GM04503 (cell line): ENCODE data around the gene KIAA1217.
A peak's percentile ranks its signal among the peaks of the same experiment; 100 is the strongest.
"Not testable (repeated sequence)": the region's sequence is repeated elsewhere in the genome, so short reads cannot be mapped to it uniquely, and the experiment has no call there.

ENCODE experiments used
- DNase-seq: peaks from one replicate; pipeline ENCODE4 v3.0.0-alpha.2; 2012; ENCODE audit warnings: low read depth

The KIAA1217 gene

GRCh38 chr10:24442234-24442633, 233.3 kb downstream of the KIAA1217 start:
- DNase-seq: no peak

DNA sequence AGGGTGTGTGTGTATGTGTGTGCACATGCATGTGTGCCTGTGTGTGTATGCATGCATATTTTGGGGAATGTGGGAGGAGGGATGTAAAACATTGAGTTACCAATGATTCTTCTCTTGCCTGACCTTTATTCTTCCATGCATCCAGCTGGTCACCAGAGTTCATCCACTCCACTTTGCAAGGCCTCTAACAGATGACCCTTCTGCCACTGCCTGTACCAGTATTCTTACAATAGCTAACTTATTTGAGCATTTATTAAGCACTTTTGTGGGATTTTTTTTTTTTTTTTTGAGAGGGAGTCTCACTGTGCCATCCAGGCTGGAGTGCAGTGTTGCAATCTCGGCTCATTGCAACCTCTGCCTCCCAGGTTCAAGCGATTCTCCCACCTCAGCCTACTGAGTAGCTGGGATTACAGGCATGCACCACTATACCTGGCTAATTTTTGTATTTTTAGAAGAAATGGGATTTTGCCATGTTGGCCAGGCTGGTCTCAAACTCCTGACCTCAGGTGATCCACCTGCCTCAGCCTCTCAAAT, 233.8 kb downstream of the KIAA1217 start:
- not testable (repeated sequence) for DNase-seq

DNA sequence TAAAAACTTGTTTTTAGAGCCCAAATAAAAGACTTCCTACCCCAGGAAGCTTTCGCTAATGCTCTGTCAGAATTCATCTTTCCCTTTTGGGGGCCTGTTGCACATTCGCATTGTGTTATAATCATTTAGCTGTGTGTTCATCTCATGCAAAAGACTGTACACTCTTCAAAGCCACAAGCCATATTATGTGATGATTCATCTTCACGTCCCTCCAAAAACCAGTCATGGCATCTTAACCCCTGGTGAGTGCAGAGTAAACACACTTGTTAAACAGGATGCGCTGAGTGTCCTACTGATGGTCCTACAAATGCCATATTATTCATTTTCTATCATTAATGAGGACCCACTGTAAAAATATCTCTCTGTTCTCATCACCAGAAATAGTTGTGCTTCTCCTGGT, 235.4 kb downstream of the KIAA1217 start:
- DNase-seq: peak; percentile 70

- not testable (repeated sequence) for DNase-seq
These were observed 237.0 kb downstream of the KIAA1217 start for GRCh38 chr10:24445958-24446357.

DNA sequence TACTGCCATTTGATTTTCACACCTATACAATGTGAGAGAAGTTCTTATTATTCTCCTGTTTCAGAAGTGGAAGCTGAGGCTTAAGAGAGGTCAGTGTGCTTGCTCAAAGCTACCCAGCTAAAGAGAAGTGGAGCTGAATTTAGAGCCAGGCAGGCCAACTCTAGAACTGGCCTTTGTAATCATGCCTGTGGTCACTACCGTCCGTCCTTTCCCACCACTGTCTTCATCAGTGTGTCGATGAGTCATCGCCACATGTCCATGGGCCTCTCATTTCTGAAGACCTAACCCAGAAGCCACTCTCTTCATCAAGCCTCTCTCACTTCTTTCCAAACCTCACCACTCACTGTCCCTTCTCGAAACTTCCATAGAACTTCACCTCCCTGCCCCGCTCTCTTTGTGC, 237.8 kb downstream of the KIAA1217 start:
- DNase-seq: peak; percentile 89

DNA sequence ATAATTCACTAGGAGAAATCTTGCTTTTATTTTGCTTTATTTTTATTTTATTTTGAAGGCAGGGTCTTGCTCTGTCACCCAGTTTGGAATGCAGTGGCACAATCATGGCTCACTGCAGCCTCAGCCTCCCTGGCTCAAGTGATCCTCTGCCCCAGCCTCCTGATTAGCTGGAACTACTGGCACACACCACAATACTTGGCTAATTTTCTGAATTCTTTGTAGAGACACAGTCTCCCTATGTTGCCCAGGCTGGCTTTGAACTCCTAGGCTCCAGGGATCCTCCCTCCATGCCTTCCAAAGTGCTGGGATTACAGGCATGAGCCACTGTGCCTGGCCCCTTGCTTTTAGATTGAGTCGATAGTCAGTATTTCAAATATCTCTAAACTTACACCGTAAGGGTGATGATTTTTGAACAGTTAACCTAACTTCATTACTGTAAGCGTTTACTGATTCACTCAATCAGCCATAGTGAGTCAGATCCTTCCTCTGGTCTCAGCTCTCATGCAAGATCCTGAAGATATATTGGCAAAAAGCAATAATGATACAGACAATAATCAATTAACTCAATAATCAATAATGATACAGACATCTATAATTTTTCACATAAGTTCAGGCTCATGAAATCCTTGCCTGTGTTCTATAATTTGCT, 239.5 kb downstream of the KIAA1217 start:
- no peak for DNase-seq

GRCh38 chr10:24449321-24449740, 240.4 kb downstream of the KIAA1217 start:
- no peak for DNase-seq

DNA sequence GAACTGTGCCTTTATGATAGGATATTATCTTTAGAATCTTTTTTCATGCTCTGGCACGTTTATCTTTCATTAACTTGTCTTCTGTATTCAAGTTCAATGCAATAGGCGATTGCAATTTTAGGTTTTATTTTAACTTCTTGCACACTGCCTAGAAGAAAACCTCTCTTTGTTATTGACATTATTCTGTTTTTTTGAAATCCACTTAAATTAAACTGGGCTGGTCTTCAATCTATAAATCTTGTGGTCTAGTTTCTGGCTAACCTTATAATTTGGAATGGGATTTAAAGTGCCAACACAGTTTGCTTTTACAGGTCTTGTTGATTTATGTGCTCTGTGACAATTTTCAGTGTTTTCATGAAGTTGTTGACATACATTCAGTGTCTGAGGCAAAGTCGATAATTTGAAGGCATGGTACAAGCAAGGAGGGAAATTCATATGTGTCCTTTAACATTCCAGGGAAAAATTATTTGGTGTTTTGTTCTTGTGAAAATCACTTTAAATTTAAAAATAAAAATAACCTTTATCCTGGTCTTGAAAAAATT, 240.9 kb downstream of the KIAA1217 start:
- DNase-seq: no peak

- DNase-seq: no peak
These were observed 242.4 kb downstream of the KIAA1217 start for GRCh38 chr10:24451325-24451820.

- no peak for DNase-seq
These were observed 243.1 kb downstream of the KIAA1217 start for GRCh38 chr10:24452030-24452429.

DNA sequence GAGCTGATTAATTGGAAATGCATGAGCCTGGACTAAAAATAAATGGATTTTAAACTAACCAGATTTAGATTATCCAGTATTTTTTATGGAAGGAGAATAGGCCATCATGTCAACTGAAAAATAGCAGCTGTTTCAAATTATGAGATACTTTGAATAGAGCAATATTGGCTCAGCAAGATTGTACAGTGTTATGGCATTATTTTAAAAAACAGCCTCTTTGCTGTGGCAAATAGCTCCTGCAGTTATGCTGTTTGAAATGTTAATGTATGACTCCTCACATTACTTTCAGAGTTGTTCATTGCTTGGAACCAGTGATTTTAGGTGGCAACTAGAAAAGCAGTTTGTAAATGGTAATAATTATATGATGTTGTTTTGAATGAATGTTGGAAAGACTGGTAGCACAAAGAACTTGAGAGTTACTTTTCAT, 244.5 kb downstream of the KIAA1217 start:
- peak; percentile 75 for DNase-seq

DNA sequence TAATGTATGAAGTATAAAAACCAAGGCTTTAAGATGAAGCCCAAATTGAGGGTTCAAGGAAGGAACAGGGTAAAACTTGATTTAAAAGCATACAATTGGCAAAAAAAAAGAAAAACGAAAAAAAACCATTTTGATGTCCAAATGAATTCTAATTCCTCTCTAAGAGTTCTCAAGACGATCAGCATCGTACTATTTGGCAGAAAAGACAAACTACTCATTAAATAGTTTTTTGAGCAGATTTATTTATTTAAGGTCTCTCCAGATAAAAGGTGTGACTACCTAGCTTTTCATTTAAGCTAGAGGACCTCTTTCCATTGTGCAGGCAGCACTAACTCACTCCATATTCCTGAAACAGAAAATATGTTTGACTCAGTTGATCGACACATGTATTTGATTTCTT, 245.0 kb downstream of the KIAA1217 start:
- DNase-seq: no peak

DNA sequence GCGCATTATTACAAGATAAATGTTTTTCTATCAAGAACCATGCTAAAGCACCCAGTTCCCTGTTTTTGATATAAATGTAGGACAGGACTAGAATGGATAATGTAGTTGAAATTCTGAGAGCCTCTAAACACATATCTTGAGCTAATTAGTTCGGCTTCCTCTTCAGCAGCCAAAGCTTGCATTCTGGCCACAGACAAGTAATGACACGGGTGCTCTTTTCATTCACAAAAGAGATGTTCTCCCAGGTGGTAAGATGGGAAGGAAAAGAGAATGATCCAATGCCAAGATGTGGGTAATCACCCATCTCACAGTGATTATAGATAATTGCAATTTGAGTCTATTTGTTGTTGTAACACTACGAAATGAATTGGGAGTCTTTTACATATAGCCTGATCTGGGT, 246.5 kb downstream of the KIAA1217 start:
- DNase-seq: no peak

GRCh38 chr10:24456322-24456721, 247.4 kb downstream of the KIAA1217 start:
- DNase-seq: peak; percentile 91

- no peak for DNase-seq
These were observed 248.9 kb downstream of the KIAA1217 start for GRCh38 chr10:24457661-24458318.

DNA sequence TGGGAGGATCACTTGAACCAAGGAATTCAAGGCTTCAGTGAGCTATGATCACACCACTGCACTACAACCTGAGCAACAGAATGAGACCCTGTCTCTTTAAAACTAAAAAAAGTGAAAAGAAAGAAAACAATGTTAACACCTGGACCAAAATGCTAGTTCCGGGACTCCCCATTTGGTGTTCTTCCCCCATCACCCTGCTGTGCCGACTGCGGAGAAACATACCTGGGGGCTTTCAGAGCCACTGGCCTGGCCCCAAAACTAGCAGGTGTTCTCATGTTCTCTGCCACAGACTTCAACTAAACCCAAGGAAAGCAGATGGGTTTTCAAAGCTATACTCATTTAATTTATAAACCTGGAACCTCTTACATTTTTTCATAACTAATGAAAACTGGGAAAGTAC, 250.9 kb downstream of the KIAA1217 start:
- DNase-seq: no peak

GRCh38 chr10:24462291-24462813, 253.4 kb downstream of the KIAA1217 start:
- no peak for DNase-seq

- DNase-seq: no peak
These were observed 254.1 kb downstream of the KIAA1217 start for GRCh38 chr10:24462889-24463552.

DNA sequence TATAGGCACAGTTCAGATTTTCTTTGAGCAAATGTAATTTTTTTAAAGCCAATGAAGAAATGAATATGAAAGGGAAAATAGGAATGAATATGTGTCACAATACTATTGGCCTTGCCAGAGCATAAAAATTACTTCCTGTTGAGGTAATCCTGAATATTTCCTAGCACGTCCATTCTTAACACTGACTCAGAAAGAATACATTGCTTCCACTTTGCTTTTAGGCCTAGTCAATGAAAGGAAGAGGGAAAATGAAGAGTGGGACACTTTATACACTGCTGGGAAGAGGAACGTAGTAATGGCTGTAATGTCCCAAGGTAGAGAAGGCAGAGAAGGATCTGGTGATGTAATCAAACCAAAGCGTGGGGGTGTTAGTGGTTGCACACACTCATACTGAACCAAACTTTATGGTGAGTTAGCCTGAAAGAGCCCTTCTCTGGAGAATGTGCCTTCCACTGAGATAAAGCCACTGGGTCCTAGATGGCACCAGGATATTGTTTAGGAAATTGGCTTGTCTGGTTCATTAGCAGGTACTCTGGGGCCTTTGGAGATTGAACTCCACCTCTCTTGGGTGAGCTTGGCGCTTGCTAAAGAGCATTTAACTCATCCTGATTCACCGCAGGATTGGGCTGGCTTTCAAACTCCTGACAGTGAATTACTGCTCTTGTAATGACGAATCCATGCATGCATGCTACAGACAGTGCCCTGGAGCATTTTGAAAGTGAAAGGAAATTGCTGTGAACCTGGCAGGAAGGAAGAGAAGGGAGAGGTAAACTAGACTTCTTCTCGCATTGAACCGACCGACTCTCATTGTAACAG, 254.9 kb downstream of the KIAA1217 start:
- peak; percentile 91 for DNase-seq

GRCh38 chr10:24465124-24465874, 256.4 kb downstream of the KIAA1217 start:
- peak; percentile 85 for DNase-seq
